ENCODE data around the gene RBMS1. TPM values are rescaled to one million over a fixed set of nuclear protein-coding genes. Genes with fewer than 3 reads are reported as not detected.

RBMS1 gene
- total and polyA plus RNA-seq, 2 of the 13 experiments (the other 11 are each of a cell fraction or from before 2014, with no cell fraction given) = 55.5 to 110 TPM

DNA sequence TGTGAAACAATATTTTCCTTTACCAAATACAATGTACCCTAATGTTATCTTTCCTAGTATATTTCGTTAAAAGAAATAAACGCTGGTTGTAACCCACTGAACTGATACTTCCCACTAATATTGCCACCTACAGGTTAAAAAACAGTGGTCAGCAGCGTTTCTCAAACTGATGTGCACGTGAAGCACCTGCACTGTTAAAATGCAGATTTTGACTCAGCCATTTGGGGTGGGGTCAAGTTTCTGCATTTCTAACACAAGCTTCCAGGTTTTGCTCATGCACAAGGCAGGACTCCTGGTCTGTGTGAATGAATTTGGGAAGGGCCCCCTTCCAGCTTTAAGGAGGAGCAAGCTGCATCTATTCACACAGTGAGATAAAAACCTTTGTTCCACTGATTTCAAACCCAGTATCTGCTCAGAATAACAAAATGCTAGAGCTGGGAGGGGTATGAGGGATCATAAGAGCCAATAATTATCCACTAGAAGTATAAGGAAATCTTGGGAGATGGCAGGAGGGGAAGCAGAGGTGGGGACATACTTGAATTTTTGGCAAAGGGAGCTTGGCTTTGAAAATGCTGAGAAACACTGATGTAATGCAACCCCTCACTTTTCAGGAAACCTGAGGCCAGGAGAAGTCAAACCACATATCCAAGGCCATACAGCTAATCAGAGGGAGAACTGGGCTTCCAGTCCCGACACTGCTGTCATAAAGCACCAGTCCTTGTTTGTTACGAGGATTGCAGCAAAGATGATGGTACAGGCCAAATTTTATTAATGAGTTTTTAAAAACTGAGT is 116.2 kb downstream of the RBMS1 start (continued):
- TF ChIP-seq ZNF841 (CRISPR knock-in tag; IDR thresholded peaks at IDR 0.05; ENCODE audit: borderline replicate concordance) (no peak), ZNF326 (CRISPR knock-in tag; IDR thresholded peaks at IDR 0.05; ENCODE audit: borderline replicate concordance) (no peak), NFKB2 (CRISPR knock-in tag; IDR thresholded peaks at IDR 0.05; ENCODE audit: borderline replicate concordance) (no peak), ZNF781 (CRISPR knock-in tag; IDR thresholded peaks at IDR 0.05; ENCODE audit: borderline replicate concordance, not compliant biosample characterization) (no peak)
- TF ChIP-seq, protein P1, sequence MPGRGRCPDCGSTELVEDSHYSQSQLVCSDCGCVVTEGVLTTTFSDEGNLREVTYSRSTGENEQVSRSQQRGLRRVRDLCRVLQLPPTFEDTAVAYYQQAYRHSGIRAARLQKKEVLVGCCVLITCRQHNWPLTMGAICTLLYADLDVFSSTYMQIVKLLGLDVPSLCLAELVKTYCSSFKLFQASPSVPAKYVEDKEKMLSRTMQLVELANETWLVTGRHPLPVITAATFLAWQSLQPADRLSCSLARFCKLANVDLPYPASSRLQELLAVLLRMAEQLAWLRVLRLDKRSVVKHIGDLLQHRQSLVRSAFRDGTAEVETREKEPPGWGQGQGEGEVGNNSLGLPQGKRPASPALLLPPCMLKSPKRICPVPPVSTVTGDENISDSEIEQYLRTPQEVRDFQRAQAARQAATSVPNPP (CRISPR knock-in tag; IDR thresholded peaks at IDR 0.05) = no peak

DNA sequence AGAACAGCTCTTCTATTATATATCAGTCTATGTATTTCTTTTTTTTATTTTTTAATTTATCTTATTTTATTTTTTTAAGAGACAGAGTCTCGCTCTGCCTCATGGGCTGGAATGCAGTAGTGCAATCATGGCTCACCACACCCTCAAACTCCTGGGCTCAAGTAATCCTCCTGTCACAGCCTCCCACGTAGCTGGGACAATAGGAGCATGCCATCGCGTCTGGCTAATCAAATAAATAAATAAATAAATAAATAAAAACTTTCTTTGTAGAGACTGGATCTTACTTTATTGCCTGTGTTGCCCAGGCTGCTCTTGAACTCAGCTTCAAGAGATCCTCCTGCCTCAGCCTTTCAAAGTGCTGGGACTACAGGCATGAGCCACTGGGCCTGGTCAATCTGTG is 117.0 kb downstream of the RBMS1 start:
- no peak overlapping the region for H3K27ac ChIP-seq (ENCODE audit: extremely low read length, insufficient read depth, low read length)
- no peak overlapping the region for H3K4me2 ChIP-seq (ENCODE audit: low read depth, low read length)
- BruUV-seq (replicated peaks) = no TSS peak
- in situ Hi-C loops (cut with HindIII; ENCODE audit: extremely low pct_ligation_motif_present, low pct_unique_long_range_greater_than_20kb) = no loop called here
- no peaks in the 10 kb centered on the region; the same call in 1 of the 2 replicates for H3K4me1 ChIP-seq (ENCODE audit: insufficient read depth, low read length)
- H3K9ac ChIP-seq (ENCODE audit: insufficient read depth, low read depth, low read length) = no peak overlapping the region
- H4K20me1 ChIP-seq (ENCODE audit: insufficient read depth, low read length) = peaks cover 25% of the 10 kb centered on the region; the same call in 1 of the 2 replicates
- peaks cover 14% of the 10 kb centered on the region for H3K79me2 ChIP-seq (ENCODE audit: insufficient read depth, low read length)
- no peaks in the 10 kb centered on the region; a peak in 1 of 5 replicates for H3K36me3 ChIP-seq (replicated peaks in 1 of 2; ENCODE audit: control insufficient read depth in 1 of 2, insufficient read depth in 2 of 2, low read length in 2 of 2)
- ATAC-seq (no peak), DNase-seq (ENCODE audit: low spot score) (no peak), FAIRE-seq (no peak)
- no peak overlapping the region for H3K4me3 ChIP-seq (replicated peaks in 1 of 3; ENCODE audit: insufficient read depth in 1 of 3, low read depth in 2 of 3, low read length in 3 of 3)
- WGBS (ENCODE audit: low lambda C conversion rate) = 96% methylated on average over 4 of the region's 4 CpGs
- H2AFZ ChIP-seq (ENCODE audit: low read length) = no peak overlapping the region
- POLR2A ChIA-PET = no interaction called here
- CTCF ChIA-PET (ENCODE audit: low intra/inter-chr PET ratio, low total read pairs) = no interaction called here
- H3K9me3 ChIP-seq (ENCODE audit: low read length) = no peaks in the 10 kb centered on the region
- intact Hi-C loops (cut with micrococcal nuclease; ENCODE audit: unreplicated experiment) = no loop called here
- no peaks in the 10 kb centered on the region for H3K27me3 ChIP-seq (ENCODE audit: control insufficient read depth in 1 of 2, insufficient read depth in 2 of 2, low read length in 2 of 2)
- no peak for TF ChIP-seq BCL6 (CRISPR knock-in tag; IDR thresholded peaks at IDR 0.05)
- no peak for TF ChIP-seq FOXJ3 (CRISPR knock-in tag; IDR thresholded peaks at IDR 0.05; ENCODE audit: borderline replicate concordance)
- no peak for TF ChIP-seq NFYB (CRISPR knock-in tag; IDR thresholded peaks at IDR 0.05)
- TF ChIP-seq ZNF720 (CRISPR knock-in tag; IDR thresholded peaks at IDR 0.05) = no peak
- TF ChIP-seq ZNF225 (CRISPR knock-in tag; IDR thresholded peaks at IDR 0.05) = no peak
- TF ChIP-seq, protein P2, sequence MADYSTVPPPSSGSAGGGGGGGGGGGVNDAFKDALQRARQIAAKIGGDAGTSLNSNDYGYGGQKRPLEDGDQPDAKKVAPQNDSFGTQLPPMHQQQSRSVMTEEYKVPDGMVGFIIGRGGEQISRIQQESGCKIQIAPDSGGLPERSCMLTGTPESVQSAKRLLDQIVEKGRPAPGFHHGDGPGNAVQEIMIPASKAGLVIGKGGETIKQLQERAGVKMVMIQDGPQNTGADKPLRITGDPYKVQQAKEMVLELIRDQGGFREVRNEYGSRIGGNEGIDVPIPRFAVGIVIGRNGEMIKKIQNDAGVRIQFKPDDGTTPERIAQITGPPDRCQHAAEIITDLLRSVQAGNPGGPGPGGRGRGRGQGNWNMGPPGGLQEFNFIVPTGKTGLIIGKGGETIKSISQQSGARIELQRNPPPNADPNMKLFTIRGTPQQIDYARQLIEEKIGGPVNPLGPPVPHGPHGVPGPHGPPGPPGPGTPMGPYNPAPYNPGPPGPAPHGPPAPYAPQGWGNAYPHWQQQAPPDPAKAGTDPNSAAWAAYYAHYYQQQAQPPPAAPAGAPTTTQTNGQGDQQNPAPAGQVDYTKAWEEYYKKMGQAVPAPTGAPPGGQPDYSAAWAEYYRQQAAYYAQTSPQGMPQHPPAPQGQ (CRISPR knock-in tag; IDR thresholded peaks at IDR 0.05; ENCODE audit: borderline replicate concordance) = no peak
- TF ChIP-seq RXRA (CRISPR knock-in tag; IDR thresholded peaks at IDR 0.05) = no peak
- TF ChIP-seq MTF1 (CRISPR knock-in tag; IDR thresholded peaks at IDR 0.05) = no peak
- TF ChIP-seq ZNF180 (CRISPR knock-in tag; IDR thresholded peaks at IDR 0.05; ENCODE audit: borderline replicate concordance, low read depth) = no peak
- no peak for TF ChIP-seq NCOA2 (CRISPR knock-in tag; IDR thresholded peaks at IDR 0.05)
- TF ChIP-seq, protein P3, sequence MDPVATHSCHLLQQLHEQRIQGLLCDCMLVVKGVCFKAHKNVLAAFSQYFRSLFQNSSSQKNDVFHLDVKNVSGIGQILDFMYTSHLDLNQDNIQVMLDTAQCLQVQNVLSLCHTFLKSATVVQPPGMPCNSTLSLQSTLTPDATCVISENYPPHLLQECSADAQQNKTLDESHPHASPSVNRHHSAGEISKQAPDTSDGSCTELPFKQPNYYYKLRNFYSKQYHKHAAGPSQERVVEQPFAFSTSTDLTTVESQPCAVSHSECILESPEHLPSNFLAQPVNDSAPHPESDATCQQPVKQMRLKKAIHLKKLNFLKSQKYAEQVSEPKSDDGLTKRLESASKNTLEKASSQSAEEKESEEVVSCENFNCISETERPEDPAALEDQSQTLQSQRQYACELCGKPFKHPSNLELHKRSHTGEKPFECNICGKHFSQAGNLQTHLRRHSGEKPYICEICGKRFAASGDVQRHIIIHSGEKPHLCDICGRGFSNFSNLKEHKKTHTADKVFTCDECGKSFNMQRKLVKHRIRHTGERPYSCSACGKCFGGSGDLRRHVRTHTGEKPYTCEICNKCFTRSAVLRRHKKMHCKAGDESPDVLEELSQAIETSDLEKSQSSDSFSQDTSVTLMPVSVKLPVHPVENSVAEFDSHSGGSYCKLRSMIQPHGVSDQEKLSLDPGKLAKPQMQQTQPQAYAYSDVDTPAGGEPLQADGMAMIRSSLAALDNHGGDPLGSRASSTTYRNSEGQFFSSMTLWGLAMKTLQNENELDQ (CRISPR knock-in tag; IDR thresholded peaks at IDR 0.05; ENCODE audit: borderline replicate concordance) = no peak
- no peak for TF ChIP-seq NR2F1 (CRISPR knock-in tag; IDR thresholded peaks at IDR 0.05)
- TF ChIP-seq ESRRA (CRISPR knock-in tag; IDR thresholded peaks at IDR 0.05; ENCODE audit: low read depth) = no peak

Measured in HepG2 (cell line).